Activated T-cell treated with anti-CD3 and anti-CD28 coated beads, Interleukin-2, amount 50 U/mL, for 1 hour (primary cell): ENCODE results near the gene AGXT2.
"Not testable (repeated sequence)": the region's sequence is repeated elsewhere in the genome, so short reads cannot be mapped to it uniquely, and the experiment has no call there.

Experiments used
- DNase-seq: peaks from one replicate; pipeline ENCODE4 v3.0.0-alpha.2; 2020

Gene AGXT2

DNA sequence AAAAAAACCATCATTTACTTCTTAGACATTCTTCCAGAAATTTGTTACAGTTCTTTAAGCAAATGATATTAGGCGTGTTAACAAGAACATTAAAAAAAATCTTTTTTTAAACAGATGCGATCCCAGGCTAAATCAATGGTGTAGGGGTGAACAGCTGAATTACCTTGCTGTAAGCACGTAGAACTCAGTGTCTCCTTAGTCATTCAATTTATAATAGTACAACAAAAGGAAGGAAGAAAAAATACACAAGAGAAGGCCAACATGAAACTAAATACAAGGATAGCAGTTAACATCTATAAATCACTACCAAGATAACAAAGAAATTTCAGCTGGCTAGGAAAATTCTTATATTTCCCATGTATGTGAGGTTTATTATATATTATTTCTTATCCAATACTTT, 35.4 kb downstream of the AGXT2 start:
- no peak for DNase-seq

DNA sequence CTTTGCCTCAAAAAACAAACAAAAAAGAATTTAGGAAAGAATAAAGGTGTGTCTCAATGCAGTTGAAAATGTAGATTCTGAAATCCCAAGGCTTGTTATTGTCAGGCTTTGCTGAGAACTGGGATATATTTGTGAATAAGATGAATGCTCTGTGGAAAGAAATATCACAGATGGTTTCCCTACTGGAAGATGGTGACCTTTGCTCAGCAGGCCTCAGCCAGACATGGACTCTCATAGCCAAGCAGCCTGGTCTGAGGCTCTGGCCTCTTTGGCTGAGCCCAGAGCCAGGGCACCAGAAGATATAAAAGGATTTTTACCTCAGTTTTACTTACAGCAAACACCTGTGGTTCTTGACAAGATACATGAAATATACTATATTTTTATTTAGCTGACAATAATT, 37.1 kb downstream of the AGXT2 start:
- no peak for DNase-seq

DNA sequence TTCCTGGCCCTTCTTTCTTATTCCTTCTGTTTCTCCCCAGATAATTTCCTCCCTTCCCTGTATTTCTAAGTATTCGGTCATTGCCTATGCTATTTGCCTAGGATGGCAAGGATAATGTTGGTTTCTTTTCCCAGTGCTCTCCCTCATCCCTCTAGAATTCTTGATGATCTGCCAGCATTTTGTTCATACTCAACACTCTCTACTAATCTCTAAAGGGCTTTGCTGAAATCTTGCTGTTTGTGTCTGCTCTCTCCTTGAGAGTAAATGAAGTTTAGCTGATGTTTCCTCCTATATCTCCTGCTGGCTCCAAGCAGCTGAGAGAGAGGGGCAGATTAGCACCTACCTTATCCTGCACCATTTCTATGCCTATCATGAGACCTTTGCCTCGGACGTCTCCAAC, 38.1 kb downstream of the AGXT2 start:
- no peak for DNase-seq

DNA sequence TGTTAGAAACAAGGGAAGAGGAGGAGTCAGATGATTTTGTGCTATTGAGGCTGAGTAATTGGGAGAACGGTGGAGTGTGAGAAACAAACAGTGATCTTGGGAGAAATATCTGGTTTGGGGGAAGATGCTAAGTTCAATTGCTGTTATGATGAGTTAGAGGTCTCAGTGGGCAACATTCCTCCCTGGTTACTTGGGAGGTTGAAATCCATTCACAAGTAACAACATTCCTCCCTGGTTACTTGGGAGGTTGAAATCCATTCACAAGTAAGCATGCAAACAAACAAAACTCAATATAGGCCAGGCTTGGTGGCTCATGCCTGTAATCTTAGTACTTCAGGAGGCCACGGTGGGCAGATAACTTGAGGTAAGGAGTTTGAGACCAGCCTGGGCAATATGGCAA, 38.7 kb downstream of the AGXT2 start:
- no peak for DNase-seq

DNA sequence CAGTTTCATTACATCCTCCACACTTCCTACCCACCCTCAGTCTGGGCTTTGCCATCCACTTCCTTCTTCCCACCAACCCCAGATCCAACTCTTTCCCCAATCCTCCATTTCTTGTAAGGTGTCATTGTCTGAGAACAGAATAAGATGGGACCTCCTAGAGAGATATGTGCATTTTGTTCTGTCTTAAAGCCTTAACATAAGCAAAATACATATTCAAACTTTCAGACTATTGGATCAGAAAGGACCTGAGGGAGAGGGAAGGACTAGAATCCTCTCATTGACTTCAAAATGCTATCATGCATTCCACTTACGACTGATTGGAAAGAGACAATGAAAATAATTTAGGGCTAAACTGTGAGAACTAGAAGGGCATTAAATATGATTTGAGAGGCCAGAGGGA, 43.0 kb downstream of the AGXT2 start:
- DNase-seq, result no peak

DNA sequence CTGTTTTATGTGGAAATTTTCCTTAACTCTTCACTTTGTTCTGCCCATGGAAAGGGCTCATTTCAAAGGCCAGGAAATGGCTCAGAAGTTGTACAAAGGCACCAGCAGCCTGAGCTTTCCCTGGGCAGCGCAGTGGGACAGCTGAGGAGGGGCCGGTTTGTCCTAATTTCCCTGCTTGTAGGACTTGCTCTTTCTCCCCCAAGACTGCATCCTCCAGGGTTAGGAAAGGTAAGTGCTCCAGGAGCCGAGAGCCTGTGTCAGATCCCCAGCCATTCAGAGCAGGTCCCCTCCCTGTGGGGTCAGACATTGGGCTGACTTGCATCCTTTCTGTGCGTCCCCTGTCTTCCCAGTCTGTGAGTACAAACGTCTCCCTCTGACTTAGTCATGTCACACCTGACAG, 43.5 kb downstream of the AGXT2 start:
- DNase-seq, result no peak

DNA sequence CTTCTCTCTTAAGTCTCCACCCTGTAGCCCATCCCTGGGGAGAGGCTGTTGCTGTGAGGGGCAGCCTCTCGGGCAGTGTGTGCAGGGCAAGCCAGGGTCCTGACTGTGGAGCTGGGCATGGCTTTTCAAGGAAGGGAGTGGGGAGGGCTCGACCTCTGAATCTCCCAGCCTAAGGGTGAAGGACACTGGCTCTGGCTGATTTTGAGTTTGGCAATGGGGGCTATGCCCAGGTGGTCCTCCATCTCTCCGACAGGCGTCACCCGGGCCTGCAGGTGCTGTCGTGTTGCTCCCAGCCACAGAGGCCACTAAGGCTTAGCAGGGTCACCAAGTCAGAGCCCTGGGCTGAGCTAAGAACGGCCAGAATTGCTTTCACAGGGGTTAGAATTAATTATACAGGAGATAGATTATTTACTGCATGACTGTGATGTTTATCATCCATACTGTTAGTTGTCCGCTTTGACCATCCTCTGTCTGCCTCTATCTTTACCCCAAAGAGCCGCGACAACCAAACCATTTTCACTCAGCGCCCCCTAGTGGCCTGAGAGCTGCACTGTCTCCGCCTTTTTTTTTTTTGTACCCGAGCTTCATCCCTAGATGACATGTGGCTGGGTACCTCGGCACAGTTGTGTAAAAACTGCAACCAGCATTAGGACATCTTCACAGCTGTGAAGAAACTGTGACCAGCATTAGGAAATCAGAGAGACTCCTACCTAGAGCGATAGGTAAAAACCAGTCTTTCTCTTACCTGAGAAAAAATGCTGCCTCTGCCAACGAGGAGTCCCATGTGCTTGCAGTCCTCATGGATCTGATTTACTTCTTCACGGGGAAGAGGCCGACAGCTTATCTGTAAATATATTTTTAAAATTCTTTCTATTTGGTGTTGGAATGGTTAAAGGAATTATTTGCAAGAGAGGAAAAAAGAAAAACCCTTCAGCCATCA, 44.5 kb downstream of the AGXT2 start:
- peak; percentile 43 for DNase-seq

DNA sequence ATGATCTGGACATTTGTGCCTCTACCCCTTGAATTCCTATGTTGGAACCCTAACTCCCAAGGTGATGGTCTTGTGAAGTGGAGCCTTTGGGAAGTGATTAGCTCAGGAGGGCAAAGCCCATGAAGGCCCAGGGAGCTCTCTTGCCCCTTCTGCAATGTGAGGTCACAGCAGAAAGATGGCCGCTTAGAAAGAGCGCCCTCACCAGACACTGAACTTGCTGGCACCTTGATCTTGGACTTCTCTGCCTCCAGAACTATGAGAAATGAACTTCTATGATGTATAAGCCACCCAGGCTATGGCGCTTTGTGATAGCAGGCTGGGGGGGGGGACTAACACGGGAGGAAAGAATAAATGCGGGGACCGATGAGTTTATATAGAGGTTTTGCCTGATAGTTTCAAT, 45.3 kb downstream of the AGXT2 start:
- no peak for DNase-seq

DNA sequence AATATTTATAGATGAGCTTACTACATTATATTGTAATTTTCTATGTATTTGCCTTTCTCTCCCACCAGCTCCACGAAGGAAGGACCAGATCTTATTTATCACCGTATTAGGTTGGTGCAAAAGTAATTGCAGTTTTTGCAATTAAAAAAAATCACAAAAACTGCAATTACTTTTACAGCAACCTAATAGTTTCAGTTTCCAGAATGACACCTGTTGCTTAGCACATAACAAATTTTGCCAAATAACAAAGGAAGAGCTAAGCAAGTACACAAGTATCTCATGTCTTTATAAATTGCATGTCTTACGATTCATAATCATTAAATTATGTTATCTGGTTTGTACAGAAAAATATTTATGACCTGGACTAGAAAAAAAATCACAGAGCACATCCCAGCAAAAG, 45.9 kb downstream of the AGXT2 start:
- DNase-seq, result no peak

DNA sequence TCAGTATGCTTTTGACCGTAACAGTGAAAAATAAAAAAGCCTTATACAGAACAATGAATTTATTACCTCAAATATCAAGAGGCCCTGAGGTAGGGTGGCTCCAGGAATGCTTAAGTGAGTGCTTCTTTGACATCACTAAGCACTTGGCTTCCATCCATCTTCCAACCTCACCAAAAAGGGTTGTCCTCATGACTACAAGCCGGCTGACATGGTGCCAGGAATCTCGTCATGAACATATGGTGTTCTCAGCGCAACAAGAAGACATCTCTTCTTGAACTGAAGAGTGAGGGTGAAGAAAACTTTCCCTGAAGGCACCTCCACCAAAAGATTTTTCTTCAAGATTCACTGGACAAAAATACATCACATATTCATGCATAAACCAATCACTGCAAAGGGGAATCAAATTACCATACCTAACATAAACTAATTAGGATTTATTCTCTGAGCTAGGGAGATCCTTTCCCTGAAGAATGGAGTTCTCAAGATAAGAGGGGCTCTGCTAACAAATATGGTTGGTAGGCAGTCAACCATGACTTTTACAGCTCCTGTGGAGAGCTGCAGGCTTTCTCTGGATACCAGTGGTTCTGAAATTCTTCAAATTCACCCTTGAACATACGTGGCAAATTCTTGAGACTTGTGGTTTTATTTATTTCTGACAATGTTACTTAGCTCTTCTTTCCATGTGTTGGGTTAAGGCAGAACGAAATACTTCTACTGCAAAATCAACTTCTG, 49.5 kb downstream of the AGXT2 start:
- DNase-seq, result no peak

DNA sequence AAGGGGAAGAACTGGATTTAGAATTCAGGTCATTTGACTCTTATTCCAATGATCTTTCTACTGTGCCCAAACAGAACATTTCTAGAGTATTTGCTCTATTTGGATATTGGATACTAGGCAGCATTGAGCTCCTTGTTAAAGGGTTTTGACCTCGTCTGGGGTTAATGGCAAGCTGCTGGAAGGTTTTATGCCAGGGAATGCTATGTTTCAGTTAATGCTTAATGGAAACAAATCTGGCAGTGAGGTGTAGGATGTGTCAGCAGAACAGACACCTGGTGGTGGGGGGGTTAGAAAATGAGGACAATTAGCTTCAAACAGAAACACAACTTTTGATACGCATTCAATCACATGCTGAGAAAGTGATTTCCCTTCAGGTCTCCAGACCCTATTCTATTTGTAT, 51.5 kb downstream of the AGXT2 start:
- no peak for DNase-seq

DNA sequence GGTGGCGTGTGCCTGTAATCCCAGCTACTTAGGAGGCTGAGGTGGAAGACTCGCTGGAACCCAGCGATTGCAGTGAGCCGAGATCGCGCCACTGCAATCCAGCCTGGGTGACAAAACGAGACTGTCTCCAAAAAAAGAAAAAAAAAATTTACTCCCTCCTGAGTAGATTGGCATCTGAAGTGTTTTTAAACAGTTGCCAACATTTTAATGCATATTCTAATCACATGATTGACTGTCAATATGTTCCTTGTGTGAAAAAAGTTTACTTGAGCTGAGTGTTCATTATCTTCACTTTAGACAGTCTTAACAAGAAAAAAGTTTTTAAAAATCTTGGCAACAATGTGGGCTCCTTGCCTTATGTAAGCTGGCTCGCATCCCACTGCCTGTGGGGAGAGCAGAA, 53.8 kb downstream of the AGXT2 start:
- DNase-seq, result no peak

DNA sequence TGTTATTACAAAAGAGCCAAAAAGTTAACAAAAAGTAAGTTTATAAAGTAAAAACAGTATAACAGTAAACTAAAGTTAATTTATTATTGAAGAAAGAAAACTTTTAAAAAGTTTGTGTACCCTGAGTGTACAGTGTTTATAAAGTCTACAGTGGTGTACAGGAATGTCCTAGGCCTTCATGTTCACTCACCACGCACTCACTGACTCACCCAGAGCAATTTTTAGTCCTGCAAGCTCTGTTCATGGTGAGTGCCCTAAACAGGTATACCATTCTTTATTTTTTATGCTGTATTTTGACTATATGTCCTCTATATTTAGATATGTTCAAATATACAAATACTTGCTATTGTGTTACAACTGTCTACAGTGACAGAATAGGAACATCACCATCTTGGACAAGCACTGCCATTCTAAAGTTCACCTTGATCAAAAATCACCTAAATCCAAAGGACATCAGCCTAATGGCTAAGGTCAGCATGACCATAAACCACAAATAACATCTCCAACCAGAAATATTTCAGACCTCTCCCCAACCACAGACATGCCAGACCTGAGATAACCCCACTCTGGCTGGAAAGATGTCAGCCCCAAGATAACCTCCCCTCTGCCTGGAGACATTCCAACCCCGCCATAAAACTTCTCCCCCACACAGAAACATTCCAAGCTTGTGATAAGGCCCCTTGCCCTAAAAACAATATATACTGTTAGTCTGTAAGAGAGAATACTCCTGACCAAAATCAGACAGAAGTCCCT, 56.1 kb downstream of the AGXT2 start:
- no peak for DNase-seq

DNA sequence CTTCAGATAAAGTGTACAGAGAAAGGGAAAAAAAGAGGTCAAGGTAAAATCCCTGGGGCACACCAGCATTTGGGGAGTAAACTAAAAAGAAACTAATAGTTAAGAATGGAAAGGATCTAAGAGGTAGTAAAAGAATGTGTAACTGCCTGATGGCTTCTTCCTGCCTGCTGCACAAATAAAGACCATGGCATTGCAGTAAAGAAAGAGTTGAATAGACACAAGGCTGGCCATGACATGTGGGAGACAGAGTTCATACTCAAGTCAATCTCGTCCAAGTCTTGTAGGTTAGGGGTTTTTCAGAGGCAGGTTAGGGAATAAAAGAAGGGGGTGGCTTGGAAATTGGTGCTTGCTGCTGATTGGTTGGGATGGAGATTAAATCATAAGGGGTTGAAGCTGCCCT, 60.8 kb downstream of the AGXT2 start:
- DNase-seq, result no peak

DNA sequence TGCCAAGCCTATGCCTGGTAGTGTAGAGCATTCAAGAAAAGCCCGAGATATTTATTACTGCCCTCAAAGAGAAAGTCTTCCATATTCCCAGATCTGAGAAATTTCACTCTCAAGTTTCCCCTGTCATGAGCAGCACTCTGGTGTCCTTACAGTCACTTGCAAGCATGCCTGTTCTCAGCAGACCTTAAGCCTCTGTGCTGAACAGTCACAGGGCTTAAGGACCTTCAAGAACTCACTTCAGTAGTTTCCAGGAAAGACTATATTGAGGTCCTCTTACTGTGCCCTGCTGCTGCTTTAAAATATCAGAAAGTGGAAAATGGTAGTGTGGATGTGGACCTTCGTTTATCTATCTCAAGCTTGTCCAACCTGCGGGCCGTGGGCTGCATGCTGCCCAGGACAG, 64.9 kb downstream of the AGXT2 start:
- DNase-seq, result no peak

DNA sequence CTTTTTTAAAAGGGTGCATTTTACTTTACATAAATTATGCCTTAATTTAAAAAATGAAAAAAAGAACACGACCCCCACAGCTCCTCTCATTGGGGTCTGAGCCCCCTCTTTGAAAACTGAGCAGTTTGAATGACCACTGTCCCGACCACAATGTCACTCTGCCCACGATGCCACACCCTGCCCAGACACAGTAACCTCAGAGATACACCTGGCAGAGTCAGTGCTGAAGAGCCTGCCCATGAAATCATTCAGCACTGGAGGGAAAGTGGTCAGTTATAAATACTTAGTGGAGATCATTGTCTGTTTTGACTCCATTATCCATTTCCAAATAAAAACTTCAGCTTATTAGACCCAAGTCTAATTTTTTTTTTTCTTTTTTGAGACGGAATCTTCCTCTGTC, 69.1 kb downstream of the AGXT2 start:
- no peak for DNase-seq

DNA sequence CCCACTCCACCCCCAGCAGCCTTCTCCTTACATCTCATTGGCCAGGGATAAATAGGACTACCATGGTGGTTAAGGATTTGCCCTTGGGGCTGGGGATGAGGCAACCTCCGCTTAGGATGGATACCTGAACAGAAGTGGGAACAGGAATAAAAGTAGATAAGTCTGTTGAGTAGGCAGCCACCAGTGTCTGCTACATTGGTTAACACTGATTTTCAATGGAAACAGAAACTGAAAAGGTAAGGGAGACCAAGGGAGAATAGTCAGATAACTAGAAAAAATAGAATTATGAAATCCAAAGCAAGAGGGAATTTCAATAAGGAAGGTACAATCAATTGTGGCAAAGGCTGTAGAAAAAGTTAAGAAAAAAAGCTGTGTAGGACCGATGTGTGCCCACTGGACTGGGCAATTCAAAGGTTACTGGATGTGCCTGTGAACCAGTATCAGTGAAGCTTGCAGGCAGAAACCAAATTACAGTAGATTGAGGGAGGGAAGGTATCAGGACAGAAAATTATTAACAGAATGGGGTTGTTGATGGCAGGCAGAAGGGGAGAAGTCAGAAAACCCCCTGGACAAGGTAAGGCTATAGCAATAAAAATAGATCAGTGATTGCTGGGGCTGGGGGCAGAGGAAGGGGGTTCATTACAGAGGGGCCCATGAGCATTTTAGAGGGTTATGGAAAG, 69.7 kb downstream of the AGXT2 start:
- DNase-seq, result no peak

DNA sequence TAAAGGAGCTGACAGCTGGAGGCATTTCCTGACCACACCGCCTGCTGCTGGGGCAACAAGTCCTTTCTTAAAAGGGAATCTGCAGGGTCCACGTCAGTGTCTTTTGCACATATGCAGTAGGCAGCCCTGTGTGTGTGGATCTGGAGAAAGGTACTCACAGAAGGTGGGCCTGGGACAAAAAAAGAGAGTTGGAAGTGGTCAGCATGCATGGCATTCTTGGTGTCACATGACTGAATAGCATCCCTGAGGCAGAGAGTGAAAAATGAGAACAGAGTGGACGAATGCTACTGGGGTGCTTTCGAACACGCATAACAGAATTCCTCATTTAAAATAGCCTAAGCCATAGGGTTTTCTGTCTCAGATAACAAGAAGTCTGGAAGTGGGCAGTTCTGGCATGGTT, 71.4 kb downstream of the AGXT2 start:
- DNase-seq, result no peak

DNA sequence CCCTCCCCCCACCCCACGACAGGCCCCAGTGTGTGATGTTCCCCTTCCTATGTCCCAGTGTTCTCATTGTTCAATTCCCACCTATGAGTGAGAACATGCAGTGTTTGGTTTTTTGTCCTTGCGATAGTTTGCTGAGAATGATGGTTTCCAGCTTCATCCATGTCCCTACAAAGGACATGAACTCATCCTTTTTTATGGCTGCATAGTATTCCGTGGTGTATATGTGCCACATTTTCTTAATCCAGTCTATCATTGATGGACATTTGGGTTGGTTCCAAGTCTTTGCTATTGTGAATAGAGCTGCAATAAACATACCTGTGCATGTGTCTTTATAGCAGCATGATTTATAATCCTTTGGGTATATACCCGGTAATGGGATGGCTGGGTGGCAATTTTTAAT, 76.1 kb downstream of the AGXT2 start:
- DNase-seq, result not testable (repeated sequence)

DNA sequence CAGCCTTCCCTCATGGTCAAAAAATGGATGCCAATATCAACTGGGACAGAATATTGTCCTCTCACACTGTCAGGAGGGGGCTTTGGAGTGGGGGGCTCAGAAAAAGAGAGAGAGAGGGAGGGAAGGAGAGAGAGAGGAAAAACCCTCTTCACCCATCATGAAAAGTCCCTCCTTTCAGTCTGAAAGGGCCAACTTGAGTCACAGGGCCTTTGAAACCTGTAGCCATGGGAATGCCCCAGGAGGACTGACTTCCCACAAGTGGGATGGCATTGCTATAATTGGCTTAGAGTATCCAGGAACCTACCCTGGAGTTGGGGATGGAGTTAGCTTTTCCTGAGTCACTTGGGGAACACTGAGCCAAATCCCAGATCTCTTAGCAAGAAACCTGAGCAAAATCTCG, 77.2 kb downstream of the AGXT2 start:
- DNase-seq, result no peak

DNA sequence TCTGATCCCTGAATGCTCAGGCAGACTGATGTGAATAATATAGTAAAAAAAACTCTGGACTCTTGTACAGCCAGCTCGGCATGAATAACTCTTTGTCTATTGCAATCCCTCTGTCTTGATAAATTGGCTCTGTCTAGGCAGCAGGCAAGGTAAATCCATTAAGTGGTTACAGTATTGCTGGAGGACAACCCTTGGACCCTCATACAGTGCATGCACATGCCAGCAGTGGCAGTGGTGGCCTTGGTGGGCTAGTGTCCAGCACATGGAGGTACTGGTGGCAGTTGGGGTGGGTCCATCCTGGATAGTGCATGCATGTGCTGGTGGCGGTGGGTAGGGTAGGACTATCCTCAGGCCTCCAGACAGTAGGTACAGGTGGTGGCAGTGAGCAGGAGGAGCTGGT, 79.5 kb downstream of the AGXT2 start:
- no peak for DNase-seq

DNA sequence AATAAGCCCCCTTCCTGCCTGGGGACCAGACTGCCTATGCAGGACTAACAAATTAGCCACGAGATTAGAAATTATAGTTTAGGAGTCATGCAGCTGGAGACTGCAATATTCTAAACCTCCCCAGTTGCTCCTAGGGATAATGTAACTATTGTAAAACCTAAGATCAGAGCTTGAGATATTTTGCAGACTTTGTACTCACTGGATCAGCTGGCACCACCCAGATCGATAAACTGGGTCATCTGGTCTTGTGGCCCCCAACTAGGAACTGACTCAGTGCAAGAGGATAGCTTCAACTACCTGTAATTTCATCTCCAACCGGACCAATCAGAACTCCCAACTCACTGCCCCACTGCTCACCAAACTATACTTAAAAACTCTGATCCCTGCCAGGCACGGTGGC, 80.2 kb downstream of the AGXT2 start:
- no peak for DNase-seq

DNA sequence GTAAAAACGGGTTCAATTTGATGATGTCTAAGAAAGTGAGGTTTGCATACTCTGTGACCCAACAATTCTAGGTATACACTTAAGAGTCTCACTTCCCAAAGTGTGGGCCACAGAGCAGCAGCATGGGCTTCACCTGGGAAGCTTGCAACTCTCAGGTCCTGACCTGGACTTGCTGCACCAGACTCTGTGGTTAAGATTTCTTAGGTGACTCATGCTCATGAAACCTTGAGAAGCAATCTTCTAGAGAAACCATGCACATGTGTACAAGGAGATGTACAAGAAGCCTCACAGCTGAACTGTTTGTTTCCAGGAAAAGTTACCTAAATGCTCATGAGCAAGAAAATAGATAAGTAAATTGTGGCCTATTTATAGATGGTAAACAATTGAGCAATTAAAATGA, 88.4 kb downstream of the AGXT2 start:
- DNase-seq, result no peak
